ENCODE measurements around the gene GALNT1.

DNA sequence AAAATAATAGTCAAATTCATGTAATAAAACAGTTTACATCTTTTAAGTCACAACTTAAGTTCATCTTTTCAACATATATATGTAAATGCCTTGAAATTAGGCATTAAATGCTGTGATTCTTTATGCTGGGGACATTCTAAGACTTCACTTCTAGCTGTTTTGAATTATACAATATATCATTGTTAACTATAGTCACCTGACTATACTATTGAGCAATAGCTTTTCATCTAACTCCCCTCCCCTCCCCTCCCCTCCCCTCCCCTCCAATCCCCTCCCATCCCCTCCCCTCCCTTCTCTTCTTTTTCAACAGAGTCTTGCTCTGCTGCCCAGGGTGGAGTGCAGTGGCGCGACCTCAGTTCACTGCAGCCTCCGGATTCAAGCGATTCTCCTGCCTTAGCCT lies 16.2 kb downstream of the GALNT1 start:
- TF ChIP-seq, protein P1, sequence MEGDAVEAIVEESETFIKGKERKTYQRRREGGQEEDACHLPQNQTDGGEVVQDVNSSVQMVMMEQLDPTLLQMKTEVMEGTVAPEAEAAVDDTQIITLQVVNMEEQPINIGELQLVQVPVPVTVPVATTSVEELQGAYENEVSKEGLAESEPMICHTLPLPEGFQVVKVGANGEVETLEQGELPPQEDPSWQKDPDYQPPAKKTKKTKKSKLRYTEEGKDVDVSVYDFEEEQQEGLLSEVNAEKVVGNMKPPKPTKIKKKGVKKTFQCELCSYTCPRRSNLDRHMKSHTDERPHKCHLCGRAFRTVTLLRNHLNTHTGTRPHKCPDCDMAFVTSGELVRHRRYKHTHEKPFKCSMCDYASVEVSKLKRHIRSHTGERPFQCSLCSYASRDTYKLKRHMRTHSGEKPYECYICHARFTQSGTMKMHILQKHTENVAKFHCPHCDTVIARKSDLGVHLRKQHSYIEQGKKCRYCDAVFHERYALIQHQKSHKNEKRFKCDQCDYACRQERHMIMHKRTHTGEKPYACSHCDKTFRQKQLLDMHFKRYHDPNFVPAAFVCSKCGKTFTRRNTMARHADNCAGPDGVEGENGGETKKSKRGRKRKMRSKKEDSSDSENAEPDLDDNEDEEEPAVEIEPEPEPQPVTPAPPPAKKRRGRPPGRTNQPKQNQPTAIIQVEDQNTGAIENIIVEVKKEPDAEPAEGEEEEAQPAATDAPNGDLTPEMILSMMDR (IDR thresholded peaks at IDR 0.05) = no peak
- TF ChIP-seq POLR2A (IDR thresholded peaks at IDR 0.05) = no peak
